GOT3 (cell line): ENCODE results near the gene C4B.
"Not testable (repeated sequence)": the region's sequence is repeated elsewhere in the genome, so short reads cannot be mapped to it uniquely, and the experiment has no call there.

Source experiments
- DNase-seq: peaks from one replicate; lab custom pipeline; 2025; ENCODE audit warnings: mixed read lengths; lab: John Stamatoyannopoulos, UW

Gene C4B

GRCh38 chr6:32050562-32050961 lies 36.0 kb downstream of the C4B start:
- no peak for DNase-seq

GRCh38 chr6:32052626-32053025 lies 38.0 kb downstream of the C4B start:
- not testable (repeated sequence) for DNase-seq

- DNase-seq, result not testable (repeated sequence)
Measured at GRCh38 chr6:32053314-32053713, 38.7 kb downstream of the C4B start.

- not testable (repeated sequence) for DNase-seq
Measured at GRCh38 chr6:32055756-32056155, 41.2 kb downstream of the C4B start.

- no peak for DNase-seq
Measured at GRCh38 chr6:32056254-32056653, 41.7 kb downstream of the C4B start.

- no peak for DNase-seq
Measured at GRCh38 chr6:32057966-32058365, 43.4 kb downstream of the C4B start.

- DNase-seq, result no peak
Measured at GRCh38 chr6:32058511-32058963, 43.9 kb downstream of the C4B start.

GRCh38 chr6:32060966-32061655 lies 46.5 kb downstream of the C4B start:
- no peak for DNase-seq

- no peak for DNase-seq
Measured at GRCh38 chr6:32064706-32065105, 50.1 kb downstream of the C4B start.

- DNase-seq, result not testable (repeated sequence)
Measured at GRCh38 chr6:32067521-32067920, 52.9 kb downstream of the C4B start.

- not testable (repeated sequence) for DNase-seq
Measured at GRCh38 chr6:32068315-32068714, 53.7 kb downstream of the C4B start.

- no peak for DNase-seq
Measured at GRCh38 chr6:32068867-32069266, 54.3 kb downstream of the C4B start.

- no peak for DNase-seq
Measured at GRCh38 chr6:32069460-32069859, 54.9 kb downstream of the C4B start.

GRCh38 chr6:32069878-32070515 lies 55.4 kb downstream of the C4B start:
- DNase-seq, result no peak

- DNase-seq, result no peak
Measured at GRCh38 chr6:32070814-32071543, 56.4 kb downstream of the C4B start.

GRCh38 chr6:32073101-32073500 lies 58.5 kb downstream of the C4B start:
- DNase-seq, result no peak

- DNase-seq, result no peak
Measured at GRCh38 chr6:32073613-32074012, 59.0 kb downstream of the C4B start.

GRCh38 chr6:32074996-32075532 lies 60.5 kb downstream of the C4B start:
- no peak for DNase-seq

GRCh38 chr6:32075781-32076180 lies 61.2 kb downstream of the C4B start:
- DNase-seq, result no peak

GRCh38 chr6:32076321-32076809 lies 61.8 kb downstream of the C4B start:
- DNase-seq, result no peak

- no peak for DNase-seq
Measured at GRCh38 chr6:32079566-32080290, 65.1 kb downstream of the C4B start.
